Ascending aorta (tissue), 2 donors: ENCODE data around the gene AGBL1. TPM values are rescaled to one million over a fixed set of nuclear protein-coding genes. Genes with fewer than 3 reads are reported as not detected.

Experiments
- DNase-seq, 2 donors: peaks; one replicate each; pipeline ENCODE4 v3.0.0-alpha.2; 2019; ENCODE audit warnings: low spot score in 2 of 2
- H3K27ac ChIP-seq, 2 donors: fragments of 200-600 bp; sonication (generic); one replicate each; pipeline ENCODE4 v1.5.1; 2016 to 2017; ENCODE audit warnings: mild to moderate bottlenecking in 1 of 2
- H3K27me3 ChIP-seq: fragments of 200-600 bp; sonication (generic); one replicate; pipeline ENCODE4 v1.5.1; 2017
- H3K36me3 ChIP-seq, 2 donors: fragments of 200-600 bp; sonication (generic); one replicate each; pipeline ENCODE4 v1.5.1; 2016
- H3K4me1 ChIP-seq, 2 donors: fragments of 200-600 bp; sonication (generic); one replicate each; pipeline ENCODE4 v1.5.1; 2016 to 2017; ENCODE audit warnings: mild to moderate bottlenecking in 1 of 2
- H3K4me3 ChIP-seq, 2 donors: fragments of 200-600 bp; sonication (generic); one replicate each; pipeline ENCODE4 v1.5.1; 2016 to 2017; ENCODE audit warnings: mild to moderate bottlenecking in 1 of 2
- H3K9me3 ChIP-seq, 2 donors: fragments of 200-600 bp; sonication (generic); one replicate each; pipeline ENCODE4 v1.5.1; 2016
- intact Hi-C: fragments of 100-400 bp; cut with DNase I; formaldehyde crosslinking; loops from one replicate; pipeline ENCODE4 v1.15.1; 2023
- total RNA-seq: library from RNA; depleted of rRNA; stranded (reverse); fragments of >200 nt; gene quantifications from one replicate; pipeline ENCODE4 v1.1.0, GENCODE V29; 2016
- TF ChIP-seq, protein P1 (sequence below), 3 experiments: fragments of 200-600 bp in 2 of 3; fragments of 450-650 bp in 1 of 3; sonication (generic) in 2 of 3; IDR thresholded peaks; one replicate each; pipeline ENCODE4 v1.5.1; 2016 to 2019; ENCODE audit warnings: antibody characterized with exemption in 3 of 3, mild to moderate bottlenecking in 1 of 3, moderate library complexity in 1 of 3

The AGBL1 gene
- total RNA-seq, 1 donor from 2014 or later, result not detected

- Histone ChIP-seq H3K27me3 (no peaks in the 10 kb centered on the region), H3K27ac (no peak overlapping the region), H3K4me1 (no peaks in the 10 kb centered on the region), H3K4me3 (no peak overlapping the region), H3K36me3 (no peaks in the 10 kb centered on the region), H3K9me3 (no peaks in the 10 kb centered on the region)
- TF ChIP-seq, protein P1, sequence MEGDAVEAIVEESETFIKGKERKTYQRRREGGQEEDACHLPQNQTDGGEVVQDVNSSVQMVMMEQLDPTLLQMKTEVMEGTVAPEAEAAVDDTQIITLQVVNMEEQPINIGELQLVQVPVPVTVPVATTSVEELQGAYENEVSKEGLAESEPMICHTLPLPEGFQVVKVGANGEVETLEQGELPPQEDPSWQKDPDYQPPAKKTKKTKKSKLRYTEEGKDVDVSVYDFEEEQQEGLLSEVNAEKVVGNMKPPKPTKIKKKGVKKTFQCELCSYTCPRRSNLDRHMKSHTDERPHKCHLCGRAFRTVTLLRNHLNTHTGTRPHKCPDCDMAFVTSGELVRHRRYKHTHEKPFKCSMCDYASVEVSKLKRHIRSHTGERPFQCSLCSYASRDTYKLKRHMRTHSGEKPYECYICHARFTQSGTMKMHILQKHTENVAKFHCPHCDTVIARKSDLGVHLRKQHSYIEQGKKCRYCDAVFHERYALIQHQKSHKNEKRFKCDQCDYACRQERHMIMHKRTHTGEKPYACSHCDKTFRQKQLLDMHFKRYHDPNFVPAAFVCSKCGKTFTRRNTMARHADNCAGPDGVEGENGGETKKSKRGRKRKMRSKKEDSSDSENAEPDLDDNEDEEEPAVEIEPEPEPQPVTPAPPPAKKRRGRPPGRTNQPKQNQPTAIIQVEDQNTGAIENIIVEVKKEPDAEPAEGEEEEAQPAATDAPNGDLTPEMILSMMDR (IDR thresholded peaks at IDR 0.05), result peak in 1 of 3 experiments; percentile 11
- intact Hi-C loops, result no loop called here
- DNase-seq, result peak; percentile 8 to 66
Measured at GRCh38 chr15:86624261-86625036, 544.8 kb downstream of the AGBL1 start.

DNA sequence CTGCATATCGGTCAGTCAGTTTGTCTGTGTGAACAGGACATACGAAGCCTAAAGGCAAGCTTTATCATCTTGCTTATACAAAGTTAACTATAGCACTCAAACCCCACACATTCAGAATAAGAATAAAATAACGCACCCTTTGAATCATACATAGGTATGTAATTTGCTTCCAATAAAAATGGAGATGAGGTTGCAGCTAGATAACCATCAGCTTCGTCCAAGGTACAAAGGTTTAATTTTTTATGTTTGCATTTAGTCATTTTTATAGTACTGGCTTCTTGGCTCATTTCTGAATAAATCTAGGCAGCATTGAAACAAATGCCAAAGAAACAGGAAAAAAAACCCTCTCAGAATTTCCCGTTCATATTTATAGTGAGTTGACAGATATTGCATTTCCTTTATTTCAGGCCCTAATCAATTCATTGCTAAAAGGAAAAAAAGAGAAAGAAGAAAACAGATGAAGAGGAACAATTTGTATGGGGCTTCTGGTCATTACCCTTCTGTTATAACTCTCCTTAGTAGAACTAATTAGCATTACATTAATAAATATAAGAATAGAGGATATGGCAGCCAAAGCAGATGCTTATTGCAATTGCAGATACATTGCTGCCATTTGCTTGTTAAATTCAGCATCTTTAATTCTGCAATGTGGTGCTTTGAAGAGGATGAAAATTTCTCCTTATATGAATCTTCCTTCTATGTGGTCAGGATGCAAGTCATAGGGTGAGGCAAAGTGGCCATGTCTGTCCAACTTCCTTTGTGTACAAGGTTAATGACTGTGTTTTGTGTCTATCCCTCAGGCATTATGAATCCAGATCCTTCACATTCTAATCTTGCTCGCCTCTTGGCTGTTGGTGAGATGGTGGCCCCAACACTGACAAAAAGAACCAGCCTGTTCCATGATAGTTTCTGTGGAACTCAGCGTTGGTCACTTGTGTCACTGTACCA is 550.0 kb downstream of the AGBL1 start:
- DNase-seq, result no peak
- Histone ChIP-seq H3K9me3 (no peaks in the 10 kb centered on the region), H3K4me1 (no peaks in the 10 kb centered on the region), H3K27ac (no peak overlapping the region), H3K4me3 (no peak overlapping the region), H3K36me3 (no peaks in the 10 kb centered on the region), H3K27me3 (no peaks in the 10 kb centered on the region)
- intact Hi-C loops, result no loop called here
- TF ChIP-seq, protein P1 (IDR thresholded peaks at IDR 0.05), result no peak

GRCh38 chr15:86630946-86631345 is 551.3 kb downstream of the AGBL1 start:
- Histone ChIP-seq H3K36me3 (no peaks in the 10 kb centered on the region), H3K27me3 (no peaks in the 10 kb centered on the region), H3K9me3 (no peaks in the 10 kb centered on the region), H3K27ac (no peak overlapping the region), H3K4me3 (no peak overlapping the region), H3K4me1 (no peaks in the 10 kb centered on the region)
- TF ChIP-seq, protein P1 (IDR thresholded peaks at IDR 0.05), result no peak
- no peak for DNase-seq
- intact Hi-C loops, result no loop called here

- no peaks in the 10 kb centered on the region for H3K36me3 ChIP-seq
- TF ChIP-seq, protein P1 (IDR thresholded peaks at IDR 0.05), result no peak
- H3K4me1 ChIP-seq, result no peaks in the 10 kb centered on the region
- H3K4me3 ChIP-seq, result no peak overlapping the region
- no peak for DNase-seq
- no peaks in the 10 kb centered on the region for H3K27me3 ChIP-seq
- intact Hi-C loops, result no loop called here
- no peak overlapping the region for H3K27ac ChIP-seq
- no peaks in the 10 kb centered on the region for H3K9me3 ChIP-seq
Measured at GRCh38 chr15:86634146-86634545, 554.5 kb downstream of the AGBL1 start.

GRCh38 chr15:86634992-86635638 is 555.4 kb downstream of the AGBL1 start:
- Histone ChIP-seq H3K4me3 (no peak overlapping the region), H3K27ac (no peak overlapping the region), H3K4me1 (no peaks in the 10 kb centered on the region), H3K9me3 (no peaks in the 10 kb centered on the region), H3K27me3 (no peaks in the 10 kb centered on the region), H3K36me3 (no peaks in the 10 kb centered on the region)
- intact Hi-C loops, result no loop called here
- TF ChIP-seq, protein P1 (IDR thresholded peaks at IDR 0.05), result no peak
- DNase-seq, result no peak
